Neural crest cell (in vitro differentiated cells): ENCODE results near the gene ACSBG1. TPM values are rescaled to one million over a fixed set of nuclear protein-coding genes. Genes with fewer than 3 reads are reported as not detected.

Experiments
- DNase-seq: peaks from one replicate; pipeline ENCODE4 v3.0.0; 2021; ENCODE audit warnings: low read depth, mixed read lengths, low spot score
- H3K27ac Mint-ChIP-seq: one replicate; pipeline ENCODE4 v1.8.0; 2021; ENCODE audit warnings: mild to moderate bottlenecking, mixed read lengths; ENCODE audit not compliant: unreplicated experiment
- H3K27me3 Mint-ChIP-seq: 2 replicates; pipeline ENCODE4 v1.8.0; 2021; ENCODE audit warnings: low read depth, mild to moderate bottlenecking, mixed read lengths
- H3K36me3 Mint-ChIP-seq: 2 replicates; pipeline ENCODE4 v1.8.0; 2021; ENCODE audit warnings: low read depth, mild to moderate bottlenecking, mixed read lengths
- H3K4me1 Mint-ChIP-seq: 2 replicates; pipeline ENCODE4 v1.8.0; 2021; ENCODE audit warnings: mixed read lengths
- H3K4me3 Mint-ChIP-seq: one replicate; pipeline ENCODE4 v1.8.0; 2021; ENCODE audit warnings: mild to moderate bottlenecking, mixed read lengths
- H3K9me3 Mint-ChIP-seq: 2 replicates; pipeline ENCODE4 v1.8.0; 2021; ENCODE audit warnings: mixed read lengths
- CTCF ChIP-seq: fragments of 200-600 bp; sonication (generic); conservative IDR thresholded peaks from 2 replicates; pipeline ENCODE4 v1.5.0; 2021; ENCODE audit warnings: antibody characterized with exemption, mild to moderate bottlenecking
- total RNA-seq: library from RNA; stranded (reverse); gene quantifications from 2 replicates; pipeline ENCODE4 v1.2.1, GENCODE V29; 2021

Gene ACSBG1
- total RNA-seq, 1 donor from 2014 or later, result 4.9 TPM

- Mint-ChIP-seq H3K27ac (no peak overlapping the region), H3K36me3 (peaks cover 4% of the 10 kb centered on the region), H3K4me1 (no peaks in the 10 kb centered on the region), H3K27me3 (no peaks in the 10 kb centered on the region), H3K9me3 (no peaks in the 10 kb centered on the region), H3K4me3 (no peak overlapping the region)
- DNase-seq, result no peak
- no peak for TF ChIP-seq CTCF
These were observed 51.5 kb downstream of the ACSBG1 start for GRCh38 chr15:78182821-78183220.

GRCh38 chr15:78182336-78182700, 52.0 kb downstream of the ACSBG1 start:
- no peak overlapping the region for H3K4me3 Mint-ChIP-seq
- no peak for DNase-seq
- no peaks in the 10 kb centered on the region for H3K9me3 Mint-ChIP-seq
- no peak for TF ChIP-seq CTCF
- H3K27me3 Mint-ChIP-seq, result no peaks in the 10 kb centered on the region
- H3K27ac Mint-ChIP-seq, result no peak overlapping the region
- H3K36me3 Mint-ChIP-seq, result peaks cover 4% of the 10 kb centered on the region
- no peaks in the 10 kb centered on the region for H3K4me1 Mint-ChIP-seq

GRCh38 chr15:78179906-78180305, 54.5 kb downstream of the ACSBG1 start:
- no peak for TF ChIP-seq CTCF
- H3K4me1 Mint-ChIP-seq, result no peaks in the 10 kb centered on the region
- H3K27me3 Mint-ChIP-seq, result no peaks in the 10 kb centered on the region
- no peaks in the 10 kb centered on the region for H3K36me3 Mint-ChIP-seq
- no peaks in the 10 kb centered on the region for H3K9me3 Mint-ChIP-seq
- no peak overlapping the region for H3K4me3 Mint-ChIP-seq
- no peak overlapping the region for H3K27ac Mint-ChIP-seq
- no peak for DNase-seq

- DNase-seq, result no peak
- Mint-ChIP-seq H3K27ac (no peak overlapping the region), H3K4me1 (no peaks in the 10 kb centered on the region), H3K4me3 (no peak overlapping the region), H3K27me3 (no peaks in the 10 kb centered on the region), H3K36me3 (no peaks in the 10 kb centered on the region), H3K9me3 (no peaks in the 10 kb centered on the region)
- TF ChIP-seq CTCF, result no peak
These were observed 55.0 kb downstream of the ACSBG1 start for GRCh38 chr15:78179286-78179840.

GRCh38 chr15:78178064-78178463, 56.3 kb downstream of the ACSBG1 start:
- H3K27me3 Mint-ChIP-seq, result no peaks in the 10 kb centered on the region
- TF ChIP-seq CTCF, result no peak
- H3K4me1 Mint-ChIP-seq, result no peaks in the 10 kb centered on the region
- H3K4me3 Mint-ChIP-seq, result no peak overlapping the region
- H3K27ac Mint-ChIP-seq, result peak overlapping the region; percentile 20
- H3K9me3 Mint-ChIP-seq, result no peaks in the 10 kb centered on the region
- H3K36me3 Mint-ChIP-seq, result no peaks in the 10 kb centered on the region
- no peak for DNase-seq
